NCI-H2171 (cell line): ENCODE measurements around the gene ARHGAP26.

Source experiments
- DNase-seq: peaks from one replicate; lab custom pipeline; 2025; lab: John Stamatoyannopoulos, UW

Gene ARHGAP26

GRCh38 chr5:142783601-142784341 is 13.6 kb downstream of the ARHGAP26 start:
- DNase-seq = no peak

- DNase-seq = no peak
These were observed 14.3 kb downstream of the ARHGAP26 start for GRCh38 chr5:142784401-142784955.

GRCh38 chr5:142785206-142785605 is 15.0 kb downstream of the ARHGAP26 start:
- DNase-seq = no peak

GRCh38 chr5:142789206-142789605 is 19.0 kb downstream of the ARHGAP26 start:
- DNase-seq = no peak

- DNase-seq = no peak
These were observed 22.1 kb downstream of the ARHGAP26 start for GRCh38 chr5:142792012-142792864.

GRCh38 chr5:142792865-142793232 is 22.7 kb downstream of the ARHGAP26 start:
- no peak for DNase-seq

- no peak for DNase-seq
These were observed 24.4 kb downstream of the ARHGAP26 start for GRCh38 chr5:142794537-142794936.

- no peak for DNase-seq
These were observed 25.1 kb downstream of the ARHGAP26 start for GRCh38 chr5:142795251-142795650.

GRCh38 chr5:142796492-142797109 is 26.4 kb downstream of the ARHGAP26 start:
- no peak for DNase-seq

- no peak for DNase-seq
These were observed 27.2 kb downstream of the ARHGAP26 start for GRCh38 chr5:142797420-142797819.

- DNase-seq = no peak
These were observed 28.1 kb downstream of the ARHGAP26 start for GRCh38 chr5:142798099-142798770.

- DNase-seq = no peak
These were observed 30.8 kb downstream of the ARHGAP26 start for GRCh38 chr5:142800776-142801494.

- no peak for DNase-seq
These were observed 31.3 kb downstream of the ARHGAP26 start for GRCh38 chr5:142801495-142801871.

GRCh38 chr5:142803428-142804125 is 33.4 kb downstream of the ARHGAP26 start:
- no peak for DNase-seq

- no peak for DNase-seq
These were observed 35.2 kb downstream of the ARHGAP26 start for GRCh38 chr5:142805339-142805738.

- DNase-seq = no peak
These were observed 36.7 kb downstream of the ARHGAP26 start for GRCh38 chr5:142806841-142807267.

- no peak for DNase-seq
These were observed 37.3 kb downstream of the ARHGAP26 start for GRCh38 chr5:142807372-142807911.

- DNase-seq = no peak
These were observed 38.9 kb downstream of the ARHGAP26 start for GRCh38 chr5:142808878-142809598.

- no peak for DNase-seq
These were observed 39.9 kb downstream of the ARHGAP26 start for GRCh38 chr5:142810081-142810480.
